PFSK-1 (cell line): ENCODE data around the gene SV2C. TPM values are rescaled to one million over a fixed set of nuclear protein-coding genes. Genes with fewer than 3 reads are reported as not detected.

ENCODE experiments used
- FOXP2 ChIP-seq: optimal IDR thresholded peaks from 2 replicates; pipeline ENCODE3; 2011; ENCODE audit warnings: borderline replicate concordance, control low read depth, inconsistent platforms; ENCODE audit not compliant: insufficient read depth; ENCODE audit errors: extremely low read length, extremely low read depth
- POLR2AphosphoS5 ChIP-seq: IDR thresholded peaks from 2 replicates; pipeline ENCODE4 v1.6.1; 2012; ENCODE audit warnings: low read depth, mild to moderate bottlenecking, control low read depth, low read length, moderate library complexity
- REST ChIP-seq, 2 experiments: IDR thresholded peaks; 2 replicates each; pipeline versions ENCODE4 v1.6.1 to v1.8.0; 2011 to 2012; ENCODE audit warnings: low read depth in 2 of 2, low read length in 2 of 2, control low read depth in 1 of 2, inconsistent platforms in 1 of 2, mild to moderate bottlenecking in 1 of 2, moderate library complexity in 1 of 2; ENCODE audit not compliant: insufficient read depth in 1 of 2
- SIN3A ChIP-seq: IDR thresholded peaks from 2 replicates; pipeline ENCODE4 v1.6.1; 2012; ENCODE audit warnings: mild to moderate bottlenecking, low read length, moderate library complexity, borderline replicate concordance; ENCODE audit not compliant: insufficient read depth
- TAF1 ChIP-seq: IDR thresholded peaks from 2 replicates; pipeline ENCODE4 v1.6.1; 2012; ENCODE audit warnings: low read length, control low read depth, borderline replicate concordance; ENCODE audit not compliant: insufficient read depth
- polyA plus RNA-seq: library from polyadenylated mRNA; unstranded; fragments of >200 nt; gene quantifications from one replicate; pipeline ENCODE4 v1.2.1, GENCODE V29; 2012; ENCODE audit warnings: low read depth, missing spikeins; ENCODE audit not compliant: insufficient read length

Gene SV2C, protein sequence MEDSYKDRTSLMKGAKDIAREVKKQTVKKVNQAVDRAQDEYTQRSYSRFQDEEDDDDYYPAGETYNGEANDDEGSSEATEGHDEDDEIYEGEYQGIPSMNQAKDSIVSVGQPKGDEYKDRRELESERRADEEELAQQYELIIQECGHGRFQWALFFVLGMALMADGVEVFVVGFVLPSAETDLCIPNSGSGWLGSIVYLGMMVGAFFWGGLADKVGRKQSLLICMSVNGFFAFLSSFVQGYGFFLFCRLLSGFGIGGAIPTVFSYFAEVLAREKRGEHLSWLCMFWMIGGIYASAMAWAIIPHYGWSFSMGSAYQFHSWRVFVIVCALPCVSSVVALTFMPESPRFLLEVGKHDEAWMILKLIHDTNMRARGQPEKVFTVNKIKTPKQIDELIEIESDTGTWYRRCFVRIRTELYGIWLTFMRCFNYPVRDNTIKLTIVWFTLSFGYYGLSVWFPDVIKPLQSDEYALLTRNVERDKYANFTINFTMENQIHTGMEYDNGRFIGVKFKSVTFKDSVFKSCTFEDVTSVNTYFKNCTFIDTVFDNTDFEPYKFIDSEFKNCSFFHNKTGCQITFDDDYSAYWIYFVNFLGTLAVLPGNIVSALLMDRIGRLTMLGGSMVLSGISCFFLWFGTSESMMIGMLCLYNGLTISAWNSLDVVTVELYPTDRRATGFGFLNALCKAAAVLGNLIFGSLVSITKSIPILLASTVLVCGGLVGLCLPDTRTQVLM
- polyA plus RNA-seq = not detected

- no peak for TF ChIP-seq SIN3A
- no peak for TF ChIP-seq REST (IDR thresholded peaks at IDR 0.05; ENCODE audit: insufficient read depth in 1 of 2, low read depth in 2 of 2, low read length in 2 of 2)
- no peak for TF ChIP-seq FOXP2
- TF ChIP-seq TAF1 = no peak
- TF ChIP-seq POLR2AphosphoS5 = no peak
These were observed at the start of gene SV2C for GRCh38 chr5:76082772-76083554. Gene SV2C, plus strand, starts transcription at chr5:76083383. Its CDS starts 48,368 bp downstream, at chr5:76131751.

GRCh38 chr5:76038212-76038611 lies 45.0 kb upstream of the SV2C start:
- TF ChIP-seq TAF1 (no peak), SIN3A (no peak)

GRCh38 chr5:76040806-76041205 lies 42.4 kb upstream of the SV2C start:
- no peak for TF ChIP-seq REST (IDR thresholded peaks at IDR 0.05; ENCODE audit: insufficient read depth in 1 of 2, low read depth in 2 of 2, low read length in 2 of 2)
- TF ChIP-seq SIN3A = no peak
- no peak for TF ChIP-seq TAF1
- no peak for TF ChIP-seq FOXP2
- TF ChIP-seq POLR2AphosphoS5 = no peak

GRCh38 chr5:76041863-76042262 lies 41.3 kb upstream of the SV2C start:
- TF ChIP-seq SIN3A = no peak
- TF ChIP-seq FOXP2 = no peak
- peak; percentile 85 to 95 for TF ChIP-seq REST (IDR thresholded peaks at IDR 0.05; ENCODE audit: insufficient read depth in 1 of 2, low read depth in 2 of 2, low read length in 2 of 2)

- TF ChIP-seq POLR2AphosphoS5 (no peak), FOXP2 (no peak), REST (IDR thresholded peaks at IDR 0.05; ENCODE audit: insufficient read depth in 1 of 2, low read depth in 2 of 2, low read length in 2 of 2) (no peak), TAF1 (no peak), SIN3A (no peak)
These were observed 36.4 kb upstream of the SV2C start for GRCh38 chr5:76046741-76047140.
